ENCODE data around the gene SPRYD7.

DNA sequence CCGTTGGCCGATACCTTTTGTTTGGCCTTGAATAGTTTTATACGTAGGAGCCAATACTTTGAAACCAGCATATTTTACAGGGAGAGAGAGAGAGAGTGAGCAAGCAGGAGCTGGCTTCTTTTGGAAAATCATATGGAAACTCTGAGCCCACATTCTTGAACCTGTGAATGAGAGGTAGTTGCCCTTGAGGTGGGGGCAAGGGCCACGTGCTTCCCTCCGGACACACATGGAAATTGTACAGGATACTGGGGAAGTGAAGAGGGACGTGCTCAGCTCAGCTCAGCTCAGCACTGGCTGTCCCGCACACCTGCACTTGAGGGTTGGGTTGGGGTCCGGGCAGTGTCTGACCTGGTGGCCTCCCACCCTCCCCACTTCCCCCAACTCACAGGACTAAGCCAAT is 68.3 kb downstream of the SPRYD7 start:
- TF ChIP-seq, protein P1, sequence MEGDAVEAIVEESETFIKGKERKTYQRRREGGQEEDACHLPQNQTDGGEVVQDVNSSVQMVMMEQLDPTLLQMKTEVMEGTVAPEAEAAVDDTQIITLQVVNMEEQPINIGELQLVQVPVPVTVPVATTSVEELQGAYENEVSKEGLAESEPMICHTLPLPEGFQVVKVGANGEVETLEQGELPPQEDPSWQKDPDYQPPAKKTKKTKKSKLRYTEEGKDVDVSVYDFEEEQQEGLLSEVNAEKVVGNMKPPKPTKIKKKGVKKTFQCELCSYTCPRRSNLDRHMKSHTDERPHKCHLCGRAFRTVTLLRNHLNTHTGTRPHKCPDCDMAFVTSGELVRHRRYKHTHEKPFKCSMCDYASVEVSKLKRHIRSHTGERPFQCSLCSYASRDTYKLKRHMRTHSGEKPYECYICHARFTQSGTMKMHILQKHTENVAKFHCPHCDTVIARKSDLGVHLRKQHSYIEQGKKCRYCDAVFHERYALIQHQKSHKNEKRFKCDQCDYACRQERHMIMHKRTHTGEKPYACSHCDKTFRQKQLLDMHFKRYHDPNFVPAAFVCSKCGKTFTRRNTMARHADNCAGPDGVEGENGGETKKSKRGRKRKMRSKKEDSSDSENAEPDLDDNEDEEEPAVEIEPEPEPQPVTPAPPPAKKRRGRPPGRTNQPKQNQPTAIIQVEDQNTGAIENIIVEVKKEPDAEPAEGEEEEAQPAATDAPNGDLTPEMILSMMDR (IDR thresholded peaks at IDR 0.05), result no peak
- TF ChIP-seq POLR2AphosphoS5 (IDR thresholded peaks at IDR 0.05; ENCODE audit: low read depth, low read length), result no peak
- TF ChIP-seq, protein P2, sequence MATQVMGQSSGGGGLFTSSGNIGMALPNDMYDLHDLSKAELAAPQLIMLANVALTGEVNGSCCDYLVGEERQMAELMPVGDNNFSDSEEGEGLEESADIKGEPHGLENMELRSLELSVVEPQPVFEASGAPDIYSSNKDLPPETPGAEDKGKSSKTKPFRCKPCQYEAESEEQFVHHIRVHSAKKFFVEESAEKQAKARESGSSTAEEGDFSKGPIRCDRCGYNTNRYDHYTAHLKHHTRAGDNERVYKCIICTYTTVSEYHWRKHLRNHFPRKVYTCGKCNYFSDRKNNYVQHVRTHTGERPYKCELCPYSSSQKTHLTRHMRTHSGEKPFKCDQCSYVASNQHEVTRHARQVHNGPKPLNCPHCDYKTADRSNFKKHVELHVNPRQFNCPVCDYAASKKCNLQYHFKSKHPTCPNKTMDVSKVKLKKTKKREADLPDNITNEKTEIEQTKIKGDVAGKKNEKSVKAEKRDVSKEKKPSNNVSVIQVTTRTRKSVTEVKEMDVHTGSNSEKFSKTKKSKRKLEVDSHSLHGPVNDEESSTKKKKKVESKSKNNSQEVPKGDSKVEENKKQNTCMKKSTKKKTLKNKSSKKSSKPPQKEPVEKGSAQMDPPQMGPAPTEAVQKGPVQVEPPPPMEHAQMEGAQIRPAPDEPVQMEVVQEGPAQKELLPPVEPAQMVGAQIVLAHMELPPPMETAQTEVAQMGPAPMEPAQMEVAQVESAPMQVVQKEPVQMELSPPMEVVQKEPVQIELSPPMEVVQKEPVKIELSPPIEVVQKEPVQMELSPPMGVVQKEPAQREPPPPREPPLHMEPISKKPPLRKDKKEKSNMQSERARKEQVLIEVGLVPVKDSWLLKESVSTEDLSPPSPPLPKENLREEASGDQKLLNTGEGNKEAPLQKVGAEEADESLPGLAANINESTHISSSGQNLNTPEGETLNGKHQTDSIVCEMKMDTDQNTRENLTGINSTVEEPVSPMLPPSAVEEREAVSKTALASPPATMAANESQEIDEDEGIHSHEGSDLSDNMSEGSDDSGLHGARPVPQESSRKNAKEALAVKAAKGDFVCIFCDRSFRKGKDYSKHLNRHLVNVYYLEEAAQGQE (IDR thresholded peaks at IDR 0.05; ENCODE audit: insufficient read depth in 1 of 2, low read depth in 2 of 2, low read length in 1 of 2), result no peak

All from Panc1 (cell line).